HG02571 (cell line): Measurements from ENCODE around the gene MYPN.
"Not testable (repeated sequence)": the region's sequence is repeated elsewhere in the genome, so short reads cannot be mapped to it uniquely, and the experiment has no call there.

ENCODE experiments used
- ATAC-seq: cut with Tn5 transposase; IDR thresholded peaks from one replicate; pipeline ENCODE4 v1.9.1; 2021; ENCODE audit warnings: mild to moderate bottlenecking, moderate library complexity; ENCODE audit not compliant: unreplicated experiment

MYPN gene

GRCh38 chr10:68167586-68168189, 58.4 kb downstream of the MYPN start:
- no peak for ATAC-seq

GRCh38 chr10:68171539-68172080, 62.3 kb downstream of the MYPN start:
- no peak for ATAC-seq

GRCh38 chr10:68172324-68172723, 63.0 kb downstream of the MYPN start:
- ATAC-seq = no peak

- no peak for ATAC-seq
Observed at GRCh38 chr10:68175949-68176348, 66.7 kb downstream of the MYPN start.

GRCh38 chr10:68176797-68177196, 67.5 kb downstream of the MYPN start:
- ATAC-seq = no peak

GRCh38 chr10:68178592-68178991, 69.3 kb downstream of the MYPN start:
- no peak for ATAC-seq

- ATAC-seq = no peak
Observed at GRCh38 chr10:68179016-68179415, 69.7 kb downstream of the MYPN start.

GRCh38 chr10:68180490-68180889, 71.2 kb downstream of the MYPN start:
- no peak for ATAC-seq

GRCh38 chr10:68184546-68184945, 75.3 kb downstream of the MYPN start:
- ATAC-seq = no peak

- no peak for ATAC-seq
Observed at GRCh38 chr10:68185085-68185484, 75.8 kb downstream of the MYPN start.

- no peak for ATAC-seq
Observed at GRCh38 chr10:68188835-68189234, 79.5 kb downstream of the MYPN start.

GRCh38 chr10:68192113-68192512, 82.8 kb downstream of the MYPN start:
- ATAC-seq = no peak

- ATAC-seq = no peak
Observed at GRCh38 chr10:68194290-68194689, 85.0 kb downstream of the MYPN start.

GRCh38 chr10:68195776-68196175, 86.5 kb downstream of the MYPN start:
- ATAC-seq = not testable (repeated sequence)

- no peak for ATAC-seq
Observed at GRCh38 chr10:68196701-68197100, 87.4 kb downstream of the MYPN start.

- no peak for ATAC-seq
Observed at GRCh38 chr10:68202960-68203353, 93.7 kb downstream of the MYPN start.

GRCh38 chr10:68208424-68209042, 99.2 kb downstream of the MYPN start:
- no peak for ATAC-seq

GRCh38 chr10:68211669-68212068, 102.4 kb downstream of the MYPN start:
- no peak for ATAC-seq

GRCh38 chr10:68212721-68213352, 103.5 kb downstream of the MYPN start:
- no peak for ATAC-seq

GRCh38 chr10:68218786-68219185, 109.5 kb downstream of the MYPN start:
- ATAC-seq = no peak

- no peak for ATAC-seq
Observed at GRCh38 chr10:68221196-68221595, 111.9 kb downstream of the MYPN start.

GRCh38 chr10:68222391-68222790, 113.1 kb downstream of the MYPN start:
- no peak for ATAC-seq
